Measurements from ENCODE around the gene RASIP1.

RASIP1 gene

GRCh38 chr19:48738557-48739403, 1.6 kb downstream of the RASIP1 start:
- H3K9me3 ChIP-seq (ENCODE audit: insufficient read depth, low read depth, low read length) = no peaks in the 10 kb centered on the region
- no peaks in the 10 kb centered on the region for H3K79me2 ChIP-seq (ENCODE audit: insufficient read depth, low read length)
- no peak for TF ChIP-seq CTCF (conservative IDR thresholded peaks at IDR 0.05; ENCODE audit: low read length)
- TF ChIP-seq EZH2phosphoT487 (IDR thresholded peaks at IDR 0.05; ENCODE audit: borderline replicate concordance) = no peak
- H3K27me3 ChIP-seq (ENCODE audit: insufficient read depth, low read length, poor library complexity, severe bottlenecking) = no peaks in the 10 kb centered on the region
- H3K4me1 ChIP-seq (ENCODE audit: insufficient read depth, low read length, poor library complexity, severe bottlenecking) = peaks cover 16% of the 10 kb centered on the region
- 0 out of 2 replicates have a peak overlapping the region, but pooled peaks have one; percentile 10 for H2AFZ ChIP-seq (ENCODE audit: low read length)
- no peaks in the 10 kb centered on the region for H3K36me3 ChIP-seq (ENCODE audit: insufficient read depth, low read length)
- H3K4me3 ChIP-seq (ENCODE audit: low read length, poor library complexity, severe bottlenecking) = peak overlapping the region; percentile 38
- H3K4me2 ChIP-seq (ENCODE audit: low read depth, low read length, poor library complexity, severe bottlenecking) = peak overlapping the region; percentile 47
- no peaks in the 10 kb centered on the region for H3F3A ChIP-seq (ENCODE audit: low read depth)
- H4K20me1 ChIP-seq (ENCODE audit: insufficient read depth, low read length, poor library complexity, severe bottlenecking) = no peaks in the 10 kb centered on the region
- no peak overlapping the region for H3K9ac ChIP-seq (ENCODE audit: low read depth, low read length, poor library complexity, severe bottlenecking)
- H3K9me2 ChIP-seq (replicated peaks; ENCODE audit: low read depth, low read length) = no peaks in the 10 kb centered on the region

- Histone ChIP-seq H3K9ac (ENCODE audit: low read depth, low read length, poor library complexity, severe bottlenecking) (no peak overlapping the region), H3K4me3 (ENCODE audit: low read length, poor library complexity, severe bottlenecking) (no peak overlapping the region), H3F3A (ENCODE audit: low read depth) (no peaks in the 10 kb centered on the region), H4K20me1 (ENCODE audit: insufficient read depth, low read length, poor library complexity, severe bottlenecking) (no peaks in the 10 kb centered on the region), H3K36me3 (ENCODE audit: insufficient read depth, low read length) (no peaks in the 10 kb centered on the region), H3K4me1 (ENCODE audit: insufficient read depth, low read length, poor library complexity, severe bottlenecking) (peaks cover 16% of the 10 kb centered on the region), H3K79me2 (ENCODE audit: insufficient read depth, low read length) (no peaks in the 10 kb centered on the region), H3K9me3 (ENCODE audit: insufficient read depth, low read depth, low read length) (no peaks in the 10 kb centered on the region), H2AFZ (ENCODE audit: low read length) (no peak overlapping the region), H3K9me2 (replicated peaks; ENCODE audit: low read depth, low read length) (no peaks in the 10 kb centered on the region), H3K27me3 (ENCODE audit: insufficient read depth, low read length, poor library complexity, severe bottlenecking) (no peaks in the 10 kb centered on the region), H3K4me2 (ENCODE audit: low read depth, low read length, poor library complexity, severe bottlenecking) (no peak overlapping the region)
- TF ChIP-seq EZH2phosphoT487 (IDR thresholded peaks at IDR 0.05; ENCODE audit: borderline replicate concordance) (no peak), CTCF (conservative IDR thresholded peaks at IDR 0.05; ENCODE audit: low read length) (no peak)
Observed at GRCh38 chr19:48737360-48737998, 2.9 kb downstream of the RASIP1 start.

- no peaks in the 10 kb centered on the region for H3K79me2 ChIP-seq (ENCODE audit: insufficient read depth, low read length)
- no peaks in the 10 kb centered on the region for H3K9me3 ChIP-seq (ENCODE audit: insufficient read depth, low read depth, low read length)
- no peak overlapping the region for H3K4me3 ChIP-seq (ENCODE audit: low read length, poor library complexity, severe bottlenecking)
- H3K36me3 ChIP-seq (ENCODE audit: insufficient read depth, low read length) = no peaks in the 10 kb centered on the region
- H4K20me1 ChIP-seq (ENCODE audit: insufficient read depth, low read length, poor library complexity, severe bottlenecking) = no peaks in the 10 kb centered on the region
- H3F3A ChIP-seq (ENCODE audit: low read depth) = no peaks in the 10 kb centered on the region
- H3K9ac ChIP-seq (ENCODE audit: low read depth, low read length, poor library complexity, severe bottlenecking) = no peak overlapping the region
- no peak overlapping the region for H3K4me2 ChIP-seq (ENCODE audit: low read depth, low read length, poor library complexity, severe bottlenecking)
- TF ChIP-seq CTCF (conservative IDR thresholded peaks at IDR 0.05; ENCODE audit: low read length) (no peak), EZH2phosphoT487 (IDR thresholded peaks at IDR 0.05; ENCODE audit: borderline replicate concordance) (no peak)
- H2AFZ ChIP-seq (ENCODE audit: low read length) = no peak overlapping the region
- no peaks in the 10 kb centered on the region for H3K9me2 ChIP-seq (replicated peaks; ENCODE audit: low read depth, low read length)
- H3K27me3 ChIP-seq (ENCODE audit: insufficient read depth, low read length, poor library complexity, severe bottlenecking) = no peaks in the 10 kb centered on the region
- H3K4me1 ChIP-seq (ENCODE audit: insufficient read depth, low read length, poor library complexity, severe bottlenecking) = peaks cover 12% of the 10 kb centered on the region
Observed at GRCh38 chr19:48735031-48735615, 5.3 kb downstream of the RASIP1 start.

All from Loucy (cell line).